Spinal cord (tissue), 10 donors: ENCODE data around the gene UBL4B. TPM values are rescaled to one million over a fixed set of nuclear protein-coding genes. Genes with fewer than 3 reads are reported as not detected.

Source experiments
- DNase-seq, 6 donors: peaks; one replicate each; pipeline versions ENCODE4 v3.0.0 to v3.0.0-alpha.2; 2013 to 2015; ENCODE audit warnings: low spot score in 6 of 6, low read depth in 4 of 6
- H3K27ac ChIP-seq: one replicate; pipeline ENCODE4 v1.5.1; 2013; ENCODE audit warnings: low read depth, low read length, control low read depth
- H3K27me3 ChIP-seq: one replicate; pipeline ENCODE4 v1.6.1; 2013; ENCODE audit warnings: low read length; ENCODE audit not compliant: control insufficient read depth, insufficient read depth
- H3K36me3 ChIP-seq: one replicate; pipeline ENCODE4 v1.6.1; 2013; ENCODE audit warnings: low read length; ENCODE audit not compliant: control insufficient read depth, insufficient read depth
- H3K4me1 ChIP-seq: one replicate; pipeline ENCODE4 v1.6.1; 2013; ENCODE audit warnings: low read length; ENCODE audit not compliant: control insufficient read depth, insufficient read depth
- H3K4me3 ChIP-seq: one replicate; pipeline ENCODE4 v1.5.1; 2013; ENCODE audit warnings: low read depth, low read length, control low read depth
- H3K9me3 ChIP-seq: one replicate; pipeline ENCODE4 v1.6.1; 2013; ENCODE audit warnings: low read length; ENCODE audit not compliant: control insufficient read depth, insufficient read depth
- WGBS: methylation state at CpG from one replicate; pipeline ENCODE4 v1.1.5; 2013; ENCODE audit warnings: missing lambda C conversion rate; ENCODE audit not compliant: insufficient coverage; 5-methylcytosine and 5-hydroxymethylcytosine counted together
- polyA plus RNA-seq, 2 donors: library from polyadenylated mRNA; unstranded; fragments of 120-200 nt; gene quantifications; one replicate each; pipeline ENCODE4 v1.2.1, GENCODE V29; 2013; ENCODE audit not compliant: insufficient read length in 2 of 2
- total RNA-seq, 2 donors: library from RNA; depleted of rRNA in 1 of 2; stranded (reverse); fragments of 120-200 nt in 1 of 2; fragments of >200 nt in 1 of 2; gene quantifications; one replicate each; pipeline versions ENCODE4 v1.2.3 to v1.2.4, GENCODE V29; 2013 to 2014
- donor health status: healthy.

Gene UBL4B
- total and polyA plus RNA-seq, 4 donors, result 0.50 TPM; not detected in 3

- Histone ChIP-seq H3K4me3 (no peak overlapping the region), H3K4me1 (peaks cover 14% of the 10 kb centered on the region), H3K27ac (no peak overlapping the region), H3K36me3 (no peaks in the 10 kb centered on the region), H3K27me3 (peaks cover 53% of the 10 kb centered on the region), H3K9me3 (no peaks in the 10 kb centered on the region)
- no peak for DNase-seq
- WGBS, result 50% methylated on average over 4 of the region's 4 CpGs
These were observed 36.7 kb downstream of the UBL4B start for GRCh38 chr1:110148961-110149360.

- peak within 1 kb of the TSS; percentile 0 for H3K4me3 ChIP-seq
- H3K27ac ChIP-seq, result no peak within 1 kb of the TSS
- peaks cover 53% of the 10 kb centered on the region for H3K27me3 ChIP-seq
These were observed 38.3 kb downstream of the UBL4B start, which contains the start of gene SLC6A17 for GRCh38 chr1:110150330-110151174. SLC6A17 (plus strand) TSS chr1:110150494; CDS start chr1:110166930, 16,436 bp downstream.

GRCh38 chr1:110151175-110151669, 39.0 kb downstream of the UBL4B start:
- Histone ChIP-seq H3K27ac (no peak overlapping the region), H3K4me1 (peaks cover 14% of the 10 kb centered on the region), H3K4me3 (peak overlapping the region; percentile 0), H3K9me3 (no peaks in the 10 kb centered on the region), H3K36me3 (no peaks in the 10 kb centered on the region), H3K27me3 (peaks cover 53% of the 10 kb centered on the region)
- WGBS, result 4% methylated on average over 37 of the region's 37 CpGs
- DNase-seq, result peak in 2 of 6 donors; percentile 33 to 59

More at GRCh38 chr1:110150330-110151174, 38.3 kb downstream of the UBL4B start, which contains the start of gene SLC6A17:
- H3K36me3 ChIP-seq, result no peaks in the 10 kb centered on the region
- under 1% methylated on average over 104 of the region's 104 CpGs for WGBS
- peaks cover 14% of the 10 kb centered on the region for H3K4me1 ChIP-seq
- peak in 2 of 6 donors; percentile 74 to 88 for DNase-seq
- no peaks in the 10 kb centered on the region for H3K9me3 ChIP-seq

GRCh38 chr1:110152133-110152785, 40.0 kb downstream of the UBL4B start:
- no peaks in the 10 kb centered on the region for H3K9me3 ChIP-seq
- no peak overlapping the region for H3K27ac ChIP-seq
- H3K4me3 ChIP-seq, result no peak overlapping the region
- peaks cover 14% of the 10 kb centered on the region for H3K4me1 ChIP-seq
- no peaks in the 10 kb centered on the region for H3K36me3 ChIP-seq
- DNase-seq, result no peak
- peaks cover 50% of the 10 kb centered on the region for H3K27me3 ChIP-seq
- 78% methylated on average over 8 of the region's 8 CpGs for WGBS

- Histone ChIP-seq H3K4me1 (peaks cover 14% of the 10 kb centered on the region), H3K27me3 (peaks cover 41% of the 10 kb centered on the region), H3K27ac (no peak overlapping the region), H3K4me3 (no peak overlapping the region), H3K9me3 (no peaks in the 10 kb centered on the region), H3K36me3 (no peaks in the 10 kb centered on the region)
- peak in 1 of 6 donors; percentile 41 for DNase-seq
These were observed 41.2 kb downstream of the UBL4B start for GRCh38 chr1:110153407-110153950.

- Histone ChIP-seq H3K4me1 (peaks cover 13% of the 10 kb centered on the region), H3K36me3 (no peaks in the 10 kb centered on the region), H3K27ac (no peak overlapping the region), H3K9me3 (no peaks in the 10 kb centered on the region), H3K27me3 (peaks cover 22% of the 10 kb centered on the region), H3K4me3 (no peak overlapping the region)
- WGBS, result 29% methylated on average over 7 of the region's 7 CpGs
- DNase-seq, result peak in 1 of 6 donors; percentile 62
These were observed 43.8 kb downstream of the UBL4B start for GRCh38 chr1:110155878-110156522.

- H3K27ac ChIP-seq, result no peak overlapping the region
- DNase-seq, result no peak
- no peak overlapping the region for H3K4me3 ChIP-seq
- 86% methylated on average over 3 of the region's 5 CpGs for WGBS
- H3K4me1 ChIP-seq, result peaks cover 16% of the 10 kb centered on the region
- no peaks in the 10 kb centered on the region for H3K9me3 ChIP-seq
- peaks cover under 1% of the 10 kb centered on the region for H3K27me3 ChIP-seq
- H3K36me3 ChIP-seq, result no peaks in the 10 kb centered on the region
These were observed 46.0 kb downstream of the UBL4B start for GRCh38 chr1:110158261-110158660.

GRCh38 chr1:110159168-110159567, 46.9 kb downstream of the UBL4B start:
- peak in 1 of 6 donors; percentile 35 for DNase-seq
- WGBS, result 33% methylated on average over 1 of the region's 2 CpGs

GRCh38 chr1:110160538-110161100, 48.4 kb downstream of the UBL4B start:
- peaks cover 20% of the 10 kb centered on the region for H3K4me1 ChIP-seq
- WGBS, result 84% methylated on average over 10 of the region's 10 CpGs

More at GRCh38 chr1:110159168-110159567, 46.9 kb downstream of the UBL4B start:
- H3K9me3 ChIP-seq, result no peaks in the 10 kb centered on the region
- H3K27ac ChIP-seq, result no peak overlapping the region
- H3K4me3 ChIP-seq, result no peak overlapping the region
- peaks cover 16% of the 10 kb centered on the region for H3K4me1 ChIP-seq
- no peaks in the 10 kb centered on the region for H3K27me3 ChIP-seq
- no peaks in the 10 kb centered on the region for H3K36me3 ChIP-seq

More at GRCh38 chr1:110160538-110161100, 48.4 kb downstream of the UBL4B start:
- no peaks in the 10 kb centered on the region for H3K36me3 ChIP-seq
- no peak overlapping the region for H3K27ac ChIP-seq
- no peak for DNase-seq
- H3K27me3 ChIP-seq, result no peaks in the 10 kb centered on the region
- no peak overlapping the region for H3K4me3 ChIP-seq
- H3K9me3 ChIP-seq, result no peaks in the 10 kb centered on the region
